Upper lobe of left lung (tissue), 4 donors: ENCODE data around the gene PTPRN2.

Source experiments
- POLR2A ChIP-seq, 4 donors: fragments of 450-650 bp; IDR thresholded peaks; one replicate each; pipeline ENCODE4 v1.5.1; 2016 to 2017; ENCODE audit warnings: antibody characterized with exemption in 4 of 4, mild to moderate bottlenecking in 2 of 4
- TF ChIP-seq, protein P1 (sequence below), 6 experiments: fragments of 450-650 bp in 4 of 6; fragments of 200-600 bp in 2 of 6; sonication (generic) in 2 of 6; IDR thresholded peaks; one replicate each; pipeline ENCODE4 v1.5.1; 2016 to 2019; ENCODE audit warnings: antibody characterized with exemption in 6 of 6

DNA sequence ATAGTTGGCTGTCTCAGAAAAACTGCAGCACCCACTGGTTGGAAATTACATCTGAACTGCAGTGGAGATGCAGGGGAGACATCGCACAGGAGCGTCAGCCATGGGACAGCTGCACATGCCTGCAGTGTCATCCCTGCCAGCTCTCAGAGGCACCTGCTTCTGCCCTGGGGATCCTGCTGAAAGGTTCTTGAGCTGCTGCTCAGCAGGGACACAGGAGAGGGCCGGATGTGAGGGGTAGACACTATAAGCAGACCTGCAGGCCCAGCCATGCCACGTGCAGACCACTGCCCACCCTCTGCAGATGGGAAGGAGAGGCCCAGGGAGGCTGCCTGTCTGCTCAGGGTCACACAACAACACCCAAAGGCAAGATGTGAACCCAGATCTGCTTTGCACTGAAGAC lies 649.4 kb downstream of the PTPRN2 start:
- TF ChIP-seq POLR2A (IDR thresholded peaks at IDR 0.05), result no peak
- TF ChIP-seq, protein P1, sequence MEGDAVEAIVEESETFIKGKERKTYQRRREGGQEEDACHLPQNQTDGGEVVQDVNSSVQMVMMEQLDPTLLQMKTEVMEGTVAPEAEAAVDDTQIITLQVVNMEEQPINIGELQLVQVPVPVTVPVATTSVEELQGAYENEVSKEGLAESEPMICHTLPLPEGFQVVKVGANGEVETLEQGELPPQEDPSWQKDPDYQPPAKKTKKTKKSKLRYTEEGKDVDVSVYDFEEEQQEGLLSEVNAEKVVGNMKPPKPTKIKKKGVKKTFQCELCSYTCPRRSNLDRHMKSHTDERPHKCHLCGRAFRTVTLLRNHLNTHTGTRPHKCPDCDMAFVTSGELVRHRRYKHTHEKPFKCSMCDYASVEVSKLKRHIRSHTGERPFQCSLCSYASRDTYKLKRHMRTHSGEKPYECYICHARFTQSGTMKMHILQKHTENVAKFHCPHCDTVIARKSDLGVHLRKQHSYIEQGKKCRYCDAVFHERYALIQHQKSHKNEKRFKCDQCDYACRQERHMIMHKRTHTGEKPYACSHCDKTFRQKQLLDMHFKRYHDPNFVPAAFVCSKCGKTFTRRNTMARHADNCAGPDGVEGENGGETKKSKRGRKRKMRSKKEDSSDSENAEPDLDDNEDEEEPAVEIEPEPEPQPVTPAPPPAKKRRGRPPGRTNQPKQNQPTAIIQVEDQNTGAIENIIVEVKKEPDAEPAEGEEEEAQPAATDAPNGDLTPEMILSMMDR (IDR thresholded peaks at IDR 0.05), result no peak
